Measurements from ENCODE around the gene NUP214. TPM values are rescaled to one million over a fixed set of nuclear protein-coding genes. Genes with fewer than 3 reads are reported as not detected.
"Not testable (repeated sequence)": the region's sequence is repeated elsewhere in the genome, so short reads cannot be mapped to it uniquely, and the experiment has no call there.

The NUP214 gene
- total RNA-seq, 1 donor from 2014 or later: 27.4 TPM

- no peak for DNase-seq
These were observed 36.2 kb downstream of the NUP214 start for GRCh38 chr9:131161585-131161984.

- DNase-seq: no peak
These were observed 37.5 kb downstream of the NUP214 start for GRCh38 chr9:131162886-131163285.

- no peak for DNase-seq
These were observed 40.1 kb downstream of the NUP214 start for GRCh38 chr9:131165523-131165922.

GRCh38 chr9:131167146-131167692 is 41.8 kb downstream of the NUP214 start:
- peak; percentile 65 for DNase-seq

GRCh38 chr9:131167936-131168335 is 42.5 kb downstream of the NUP214 start:
- no peak for DNase-seq

- no peak for DNase-seq
These were observed 44.3 kb downstream of the NUP214 start for GRCh38 chr9:131169563-131170240.

GRCh38 chr9:131173995-131174394 is 48.6 kb downstream of the NUP214 start:
- no peak for DNase-seq

GRCh38 chr9:131174681-131175239 is 49.4 kb downstream of the NUP214 start:
- DNase-seq: no peak

- no peak for DNase-seq
These were observed 52.5 kb downstream of the NUP214 start for GRCh38 chr9:131177898-131178297.

GRCh38 chr9:131178382-131178781 is 53.0 kb downstream of the NUP214 start:
- DNase-seq: peak; percentile 75

GRCh38 chr9:131178926-131179325 is 53.5 kb downstream of the NUP214 start:
- DNase-seq: no peak

GRCh38 chr9:131179561-131180219 is 54.3 kb downstream of the NUP214 start:
- no peak for DNase-seq

- no peak for DNase-seq
These were observed 55.1 kb downstream of the NUP214 start for GRCh38 chr9:131180454-131180853.

- DNase-seq: no peak
These were observed 55.8 kb downstream of the NUP214 start for GRCh38 chr9:131181091-131181681.

GRCh38 chr9:131185924-131186323 is 60.5 kb downstream of the NUP214 start:
- DNase-seq: no peak

- no peak for DNase-seq
These were observed 61.2 kb downstream of the NUP214 start for GRCh38 chr9:131186622-131187021.

- no peak for DNase-seq
These were observed 62.6 kb downstream of the NUP214 start for GRCh38 chr9:131187957-131188356.

GRCh38 chr9:131188976-131189375 is 63.6 kb downstream of the NUP214 start:
- DNase-seq: no peak

- no peak for DNase-seq
These were observed 64.8 kb downstream of the NUP214 start for GRCh38 chr9:131190191-131190590.

- DNase-seq: not testable (repeated sequence)
These were observed 65.6 kb downstream of the NUP214 start for GRCh38 chr9:131191032-131191431.

GRCh38 chr9:131191857-131192256 is 66.5 kb downstream of the NUP214 start:
- no peak for DNase-seq

GRCh38 chr9:131193051-131193450 is 67.7 kb downstream of the NUP214 start:
- DNase-seq: no peak

- DNase-seq: no peak
These were observed 69.4 kb downstream of the NUP214 start for GRCh38 chr9:131194762-131195161.

Measured in tongue (tissue), 2 donors.